ENCODE data around the gene CHCHD10.

Gene CHCHD10

DNA sequence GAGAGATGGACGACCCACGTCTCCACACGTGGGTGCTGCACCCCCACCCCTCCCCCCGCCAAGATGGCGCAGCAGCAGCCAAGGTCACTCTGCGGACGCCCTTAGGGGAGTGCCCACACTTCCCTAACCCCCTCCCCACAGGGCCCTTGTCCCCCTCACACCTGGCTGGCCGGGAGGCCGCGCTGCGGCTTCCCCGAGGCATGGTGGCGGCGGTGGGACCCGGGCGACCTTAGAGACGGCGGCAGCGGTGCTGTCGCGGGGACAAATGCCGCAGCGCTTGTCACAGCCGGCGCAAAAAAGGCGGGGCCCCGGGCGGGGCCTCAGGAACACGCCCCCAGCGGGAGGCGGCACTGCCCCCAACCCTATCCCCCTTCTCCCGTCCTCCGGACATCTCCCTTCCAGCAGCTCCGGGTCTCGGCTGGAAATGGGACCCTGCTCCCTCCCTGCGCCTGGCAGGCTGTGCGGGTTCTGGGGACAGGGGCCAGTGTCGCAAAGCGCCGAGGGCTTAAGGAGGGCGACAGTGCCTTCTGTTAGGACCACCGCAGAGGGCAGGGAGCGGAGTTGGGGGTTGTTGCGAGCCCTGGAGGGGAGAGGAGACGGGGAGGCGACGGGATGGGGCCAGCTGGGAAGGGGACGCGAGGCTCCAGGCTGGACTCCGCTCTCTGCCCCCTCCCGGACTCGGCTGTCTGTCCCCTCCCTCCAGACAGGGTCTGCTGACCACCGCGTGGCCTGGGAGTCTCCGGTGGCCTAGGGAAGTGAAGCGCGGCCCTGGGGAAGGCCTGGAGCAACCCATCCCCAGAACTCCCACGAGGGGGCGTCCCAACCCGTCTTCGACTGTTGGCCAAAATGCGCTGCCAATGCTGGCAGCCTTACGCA lies at the start of gene CHCHD10:
TSS of gene CHCHD10 (minus strand) at position 300 of the 876 bp plus-strand sequence. CDS start at position 202, 98 bp downstream.
- DNase-seq (ENCODE audit: low spot score) = peak; percentile 79

DNA sequence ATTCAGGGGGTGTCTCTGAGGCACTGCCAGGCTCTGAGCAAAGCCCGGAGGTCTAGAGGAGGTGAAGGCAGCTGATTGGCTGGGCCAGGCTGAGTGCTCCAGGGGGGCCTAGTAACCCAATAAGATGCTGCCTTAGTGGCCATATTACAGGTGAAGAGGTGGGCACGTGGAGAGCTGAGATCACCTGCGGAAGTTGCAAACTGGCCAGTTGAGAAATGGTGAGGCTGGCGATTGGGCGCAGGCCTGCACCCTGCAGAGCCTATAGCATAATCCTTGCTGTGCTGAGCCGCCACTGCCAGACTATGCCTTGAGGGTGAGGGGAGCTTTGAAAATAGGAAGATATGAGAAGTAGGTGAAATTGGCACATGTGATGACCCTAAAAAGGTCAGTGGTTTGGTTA lies 49.4 kb upstream of the CHCHD10 start:
- DNase-seq (ENCODE audit: low spot score) = no peak

DNA sequence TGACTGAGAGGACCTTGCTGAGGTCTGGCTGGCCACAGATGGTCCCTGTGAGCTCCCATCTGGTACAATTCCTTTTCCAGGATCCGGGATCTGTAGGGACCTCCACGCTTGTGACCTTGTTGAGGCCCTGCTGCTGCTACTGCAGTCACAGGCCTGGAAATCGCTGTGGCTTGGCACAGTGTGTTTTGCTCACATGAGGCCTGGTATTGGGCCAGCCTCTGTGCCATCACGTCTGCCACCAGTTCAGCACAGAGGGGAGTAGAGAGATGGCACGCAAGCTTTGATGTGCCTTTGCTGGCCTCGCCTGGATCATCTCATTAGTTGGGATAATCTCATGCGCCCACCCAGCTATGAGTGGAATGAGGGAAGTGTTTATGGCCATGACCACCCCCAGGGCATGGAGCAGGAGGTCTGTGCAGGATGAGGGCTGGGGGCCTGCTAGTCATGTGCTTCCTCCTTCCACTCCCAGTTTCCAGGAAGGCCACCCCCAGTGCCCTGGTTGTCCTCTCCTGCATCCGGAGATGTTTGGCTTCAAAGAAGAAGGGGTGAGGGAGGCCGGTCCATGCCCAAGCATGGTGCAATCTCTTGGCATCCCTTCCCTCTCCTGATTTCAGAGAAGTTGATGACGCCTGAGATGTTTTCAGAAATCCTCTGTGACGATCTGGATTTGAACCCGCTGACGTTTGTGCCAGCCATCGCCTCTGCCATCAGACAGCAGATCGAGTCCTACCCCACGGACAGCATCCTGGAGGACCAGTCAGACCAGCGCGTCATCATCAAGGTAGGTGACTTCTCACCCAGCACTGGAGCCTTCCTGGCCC lies 48.6 kb upstream of the CHCHD10 start:
- no peak for DNase-seq (ENCODE audit: low spot score)

DNA sequence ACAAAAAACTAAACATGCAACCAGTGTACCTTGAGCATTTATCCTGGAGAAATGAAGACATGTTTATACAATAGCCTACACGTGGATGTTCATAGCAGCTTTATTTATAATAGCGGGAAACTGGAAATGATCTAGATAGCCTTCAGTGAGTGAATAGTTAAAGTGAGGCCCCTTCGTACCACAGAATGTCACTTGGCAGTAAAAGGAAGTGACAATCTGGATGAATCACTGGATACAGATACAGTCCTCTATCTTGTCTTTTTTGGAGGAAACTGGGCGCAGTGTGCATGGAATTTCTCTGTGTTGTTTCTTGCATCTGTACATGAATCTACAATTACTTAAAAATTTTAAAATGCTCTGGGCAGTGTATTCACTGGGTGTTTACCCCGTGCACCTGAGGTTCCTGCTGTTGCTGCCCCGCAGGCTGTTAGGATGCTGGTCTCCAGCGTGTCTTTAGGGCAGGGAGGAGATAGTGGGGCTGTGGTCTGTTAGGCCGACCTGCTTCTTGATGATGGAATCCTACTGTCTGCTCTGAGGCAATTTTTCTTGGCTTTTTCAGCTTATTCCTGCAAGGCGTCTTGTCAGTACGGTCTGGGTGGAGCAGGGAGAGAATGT lies 47.9 kb upstream of the CHCHD10 start:
- DNase-seq (ENCODE audit: low spot score) = no peak

DNA sequence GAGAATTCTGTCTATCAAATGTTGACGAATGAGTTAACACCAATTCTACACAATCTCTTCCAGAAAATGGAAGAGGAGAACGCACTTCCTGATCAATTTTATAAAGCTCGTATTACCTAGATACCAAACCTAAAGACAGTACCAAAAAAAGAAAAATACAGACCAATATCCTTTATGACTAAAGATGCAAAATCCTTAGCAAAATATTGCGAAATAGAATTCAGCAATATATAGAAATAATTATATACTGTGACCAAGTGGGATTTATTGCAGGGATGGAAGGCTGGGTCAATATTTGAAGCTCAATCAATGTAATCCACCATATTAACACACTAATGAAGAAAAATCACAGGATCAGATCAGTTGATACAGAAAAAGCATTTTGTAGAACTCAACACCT lies 44.6 kb upstream of the CHCHD10 start:
- DNase-seq (ENCODE audit: low spot score) = no peak

DNA sequence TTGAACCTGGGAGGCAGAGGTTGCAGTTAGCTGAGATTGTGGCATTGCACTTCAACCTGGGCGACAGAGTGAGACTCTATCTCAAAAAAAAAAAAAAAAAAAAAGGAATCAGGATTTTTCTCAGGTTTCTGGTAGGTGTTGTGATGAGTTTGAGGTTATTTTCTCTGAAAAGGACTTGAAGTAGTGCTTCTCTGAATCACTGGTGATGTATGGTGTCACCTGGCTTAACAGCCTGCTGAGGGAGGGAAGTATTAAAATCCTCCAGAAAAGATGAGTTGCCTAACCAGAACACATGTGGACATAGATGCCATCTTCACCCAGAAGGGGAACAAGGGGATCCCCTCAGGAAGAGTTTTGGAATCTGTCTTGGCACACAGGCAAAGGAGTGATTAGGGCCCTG lies 39.1 kb upstream of the CHCHD10 start:
- DNase-seq (ENCODE audit: low spot score) = no peak

DNA sequence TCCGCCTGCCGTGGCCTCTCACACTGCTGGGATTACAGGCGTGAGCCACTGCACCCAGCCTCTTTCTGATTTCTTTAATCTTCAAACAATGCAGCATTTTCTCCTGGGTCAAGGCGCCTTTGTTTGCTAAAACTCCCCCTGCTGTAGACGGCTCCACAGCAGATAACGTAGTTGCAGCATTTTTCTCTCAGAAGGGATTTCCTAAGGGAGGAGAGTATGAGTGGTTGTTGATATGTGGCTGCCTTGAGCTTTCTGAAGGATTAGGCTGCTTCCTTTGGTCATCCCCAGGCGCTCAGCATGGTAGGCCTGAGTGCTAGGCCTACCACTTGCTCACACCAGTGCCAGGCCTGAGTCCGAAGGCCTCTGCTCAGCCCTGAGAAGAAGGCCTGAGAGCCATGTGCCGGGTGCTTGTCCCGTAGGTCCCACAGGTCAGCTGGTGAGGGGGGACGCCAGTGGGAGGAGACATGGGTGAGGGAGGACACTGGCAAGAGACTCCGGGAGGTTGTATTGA lies 37.1 kb upstream of the CHCHD10 start:
- no peak for DNase-seq (ENCODE audit: low spot score)

DNA sequence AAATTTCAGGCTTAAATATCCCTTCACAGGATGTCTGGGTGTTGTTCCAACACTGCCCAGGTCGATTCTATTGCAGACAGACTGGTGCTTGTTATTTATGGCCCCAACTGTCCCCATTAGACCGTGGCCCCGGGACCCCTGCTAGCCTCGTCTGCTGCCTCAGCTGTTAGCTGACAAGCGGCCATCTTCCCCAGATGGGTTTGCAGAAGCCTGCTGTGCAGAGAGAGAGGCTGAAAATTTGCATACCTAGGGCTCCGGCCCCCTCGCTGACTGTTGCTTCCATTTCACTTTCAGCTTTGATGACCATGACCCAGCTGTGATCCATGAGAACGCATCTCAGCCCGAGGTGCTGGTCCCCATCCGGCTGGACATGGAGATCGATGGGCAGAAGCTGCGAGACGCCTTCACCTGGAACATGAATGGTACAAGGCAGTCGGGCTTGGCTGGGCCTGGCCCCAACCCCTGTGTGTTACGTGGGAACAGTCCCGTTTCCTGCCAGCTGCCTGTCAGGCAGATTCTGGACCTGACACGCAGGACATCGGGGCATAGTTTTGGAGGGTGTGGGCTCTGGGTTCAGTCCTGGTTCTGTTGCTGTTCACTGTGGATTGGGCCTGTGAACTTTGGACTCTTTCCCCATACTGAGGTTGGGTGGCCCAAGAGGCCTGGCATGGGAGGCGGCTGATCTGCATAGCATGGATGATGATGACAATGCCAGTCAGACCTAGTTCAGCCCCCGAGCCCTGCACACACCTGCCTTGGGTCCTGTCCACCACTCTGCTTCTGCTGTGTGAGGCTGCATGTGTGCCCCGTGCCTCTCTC lies 35.4 kb upstream of the CHCHD10 start:
- no peak for DNase-seq (ENCODE audit: low spot score)

DNA sequence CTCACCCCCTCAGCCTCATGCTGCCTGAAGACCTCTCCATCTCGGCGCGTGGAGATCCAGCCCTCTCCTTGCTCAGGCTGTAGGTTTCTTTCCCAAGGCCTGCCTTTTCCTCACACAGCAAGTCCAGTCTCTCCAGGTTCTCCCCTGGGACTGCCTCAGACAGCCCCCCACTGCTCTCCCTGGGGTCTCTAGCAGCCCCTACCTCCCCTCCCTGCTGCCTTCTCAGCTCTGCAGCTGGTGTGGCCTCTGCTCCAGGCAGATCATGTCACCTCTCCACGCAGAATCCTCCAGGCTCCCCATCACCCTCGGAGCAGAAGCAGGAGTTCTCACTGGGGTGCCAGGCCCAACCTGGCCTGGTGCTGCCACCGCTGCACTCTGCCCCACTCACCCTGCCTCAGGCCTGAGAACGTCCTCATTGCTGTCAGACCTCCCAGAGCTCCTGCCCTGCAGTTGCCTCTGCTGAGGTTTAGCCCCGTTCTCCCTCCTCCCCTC lies 34.2 kb upstream of the CHCHD10 start:
- DNase-seq (ENCODE audit: low spot score) = no peak

DNA sequence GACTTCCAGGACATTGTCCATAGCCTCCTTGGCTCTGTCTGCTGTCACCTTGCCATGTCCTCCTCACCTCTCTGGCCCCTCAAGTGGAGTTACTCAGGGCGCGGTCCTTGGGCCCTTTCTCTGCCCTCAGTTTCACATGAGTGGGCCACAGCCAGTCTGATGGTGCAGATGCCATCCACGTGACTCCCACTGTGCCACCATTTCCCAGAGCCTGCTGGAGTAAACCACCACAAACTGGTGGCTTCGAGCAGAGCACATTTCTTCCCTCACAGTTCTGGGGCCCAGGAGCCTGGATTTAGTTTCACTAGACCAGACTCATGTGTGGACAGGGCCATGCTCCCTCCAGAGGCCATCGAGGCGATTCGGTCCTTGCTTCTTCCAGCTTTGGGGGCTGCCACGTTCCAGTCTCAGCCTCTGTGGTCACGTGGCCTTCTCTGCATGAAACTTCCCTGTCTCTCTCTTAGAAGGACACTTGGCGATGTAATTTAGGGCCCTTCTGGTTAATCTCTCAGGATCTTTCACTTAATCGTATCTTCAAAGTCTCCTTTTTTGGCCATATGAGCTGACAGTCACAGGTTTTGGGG lies 33.6 kb upstream of the CHCHD10 start:
- no peak for DNase-seq (ENCODE audit: low spot score)

DNA sequence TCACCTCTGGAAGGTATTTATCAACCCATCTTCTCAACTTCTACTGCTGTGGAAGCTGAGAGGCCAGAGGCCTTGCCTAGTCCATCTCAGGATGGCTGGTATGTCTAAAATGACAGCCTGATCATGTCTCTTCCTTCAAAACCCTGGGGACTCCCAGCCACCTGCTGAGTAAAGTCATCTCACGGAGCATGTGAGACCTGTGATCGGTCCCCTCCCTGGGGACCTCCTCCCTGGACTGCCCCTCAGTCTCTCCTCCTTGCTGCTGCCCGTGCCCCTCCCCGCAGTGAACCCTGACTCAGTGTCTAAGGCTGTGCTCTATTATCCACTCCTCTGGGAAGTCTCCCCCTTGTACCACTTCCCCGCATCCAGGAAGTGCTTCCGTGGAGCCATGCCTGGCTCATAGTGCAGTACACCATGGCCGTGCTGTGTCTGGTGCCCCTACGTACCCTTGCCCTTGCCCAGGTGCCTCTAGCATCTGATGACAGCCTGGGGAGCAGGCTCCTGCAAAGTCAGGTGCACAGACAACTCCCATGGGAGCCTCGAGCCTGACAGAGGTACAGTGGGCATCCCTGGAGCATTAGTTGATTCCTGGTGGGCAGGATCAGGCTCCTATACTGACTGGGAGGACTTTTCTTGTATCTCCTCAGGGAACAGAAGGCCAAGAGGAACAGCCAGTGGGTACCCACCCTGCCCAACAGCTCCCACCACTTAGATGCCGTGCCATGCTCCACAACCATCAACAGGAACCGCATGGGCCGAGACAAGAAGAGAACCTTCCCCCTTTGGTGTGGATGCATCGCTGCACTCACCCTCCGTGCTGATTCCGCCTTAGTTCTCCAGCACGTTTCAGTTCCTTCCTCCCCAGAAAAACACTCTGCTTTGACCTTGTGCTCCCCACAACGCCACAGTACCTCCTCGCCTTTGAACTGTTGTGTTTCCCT lies 32.8 kb upstream of the CHCHD10 start:
- DNase-seq (ENCODE audit: low spot score) = no peak

DNA sequence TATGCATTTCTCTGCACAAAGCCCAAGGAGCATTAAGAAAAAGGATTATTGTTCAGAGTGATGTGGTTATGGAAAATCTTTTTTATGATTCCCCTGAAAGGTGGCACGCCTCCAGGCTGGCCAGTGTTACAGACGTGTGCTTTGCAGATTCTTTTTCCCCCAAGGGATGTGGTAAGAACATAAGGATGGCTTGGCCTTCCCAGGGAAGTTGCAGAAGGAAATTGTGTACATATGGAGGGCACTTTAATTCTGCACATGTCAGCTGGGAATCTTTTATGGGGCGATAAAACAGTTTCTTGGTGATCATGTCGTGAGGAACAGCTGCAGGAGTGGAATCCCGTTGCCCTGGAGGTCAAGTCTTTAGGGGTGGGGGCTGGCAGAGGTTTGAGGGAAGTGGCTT lies 28.7 kb upstream of the CHCHD10 start:
- no peak for DNase-seq (ENCODE audit: low spot score)

DNA sequence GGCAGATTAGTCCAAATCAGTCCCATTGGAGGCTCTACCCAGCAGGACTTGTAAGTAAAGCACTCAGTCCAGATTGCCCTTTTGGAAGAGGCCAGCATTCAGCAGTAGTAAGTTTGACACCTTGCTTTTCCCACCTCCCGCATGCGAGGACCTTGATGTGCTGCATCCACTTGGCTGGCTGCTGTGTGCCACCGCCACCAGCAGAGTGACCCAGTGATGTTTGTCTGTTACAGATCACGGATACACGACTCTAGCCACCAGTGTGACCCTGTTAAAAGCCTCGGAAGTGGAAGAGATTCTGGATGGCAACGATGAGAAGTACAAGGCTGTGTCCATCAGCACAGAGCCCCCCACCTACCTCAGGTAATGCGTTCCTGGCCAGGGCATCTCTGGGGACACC lies 25.6 kb upstream of the CHCHD10 start:
- DNase-seq (ENCODE audit: low spot score) = no peak

DNA sequence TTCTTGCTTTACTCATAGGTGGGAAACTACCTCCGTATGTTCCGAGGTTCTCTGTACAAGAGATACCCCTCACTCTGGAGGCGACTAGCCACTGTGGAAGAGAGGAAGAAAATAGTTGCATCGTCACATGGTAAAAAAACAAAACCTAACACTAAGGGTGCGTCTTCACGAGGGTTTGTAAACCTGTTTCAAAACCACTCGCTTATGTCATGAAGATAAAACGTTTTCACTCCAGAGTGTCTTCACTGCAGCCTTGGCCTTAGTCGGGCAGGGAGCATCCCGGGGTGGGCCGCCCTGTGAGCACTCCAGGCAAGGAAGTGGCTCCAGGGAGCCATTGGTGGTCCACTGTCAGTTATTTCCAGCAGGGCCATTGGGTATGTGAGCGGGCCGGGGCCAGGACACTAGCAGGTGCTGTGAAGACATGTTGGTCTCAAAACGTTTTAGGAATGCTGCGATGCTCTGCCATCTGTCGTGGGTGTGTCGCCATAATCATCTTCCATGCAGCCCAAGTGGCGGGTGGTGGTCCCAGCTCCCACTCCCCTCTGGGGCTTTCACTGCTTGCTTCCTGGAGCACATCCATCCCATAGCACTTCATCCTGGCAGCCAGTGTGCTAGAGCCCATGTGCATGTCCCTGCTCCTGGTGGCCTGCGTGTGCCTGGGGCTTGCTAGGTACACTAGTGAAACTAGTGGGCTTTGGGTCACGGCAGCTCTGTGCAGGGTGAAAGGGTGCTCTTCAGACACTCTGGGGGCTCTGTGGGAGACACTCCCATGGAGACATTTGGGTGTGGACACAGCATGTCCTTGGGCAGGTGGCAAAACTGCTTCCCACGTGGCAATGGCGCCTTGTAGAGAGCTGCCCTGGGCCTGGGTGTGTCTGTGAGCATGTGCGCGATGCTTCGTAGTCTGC lies 24.2 kb upstream of the CHCHD10 start:
- no peak for DNase-seq (ENCODE audit: low spot score)

DNA sequence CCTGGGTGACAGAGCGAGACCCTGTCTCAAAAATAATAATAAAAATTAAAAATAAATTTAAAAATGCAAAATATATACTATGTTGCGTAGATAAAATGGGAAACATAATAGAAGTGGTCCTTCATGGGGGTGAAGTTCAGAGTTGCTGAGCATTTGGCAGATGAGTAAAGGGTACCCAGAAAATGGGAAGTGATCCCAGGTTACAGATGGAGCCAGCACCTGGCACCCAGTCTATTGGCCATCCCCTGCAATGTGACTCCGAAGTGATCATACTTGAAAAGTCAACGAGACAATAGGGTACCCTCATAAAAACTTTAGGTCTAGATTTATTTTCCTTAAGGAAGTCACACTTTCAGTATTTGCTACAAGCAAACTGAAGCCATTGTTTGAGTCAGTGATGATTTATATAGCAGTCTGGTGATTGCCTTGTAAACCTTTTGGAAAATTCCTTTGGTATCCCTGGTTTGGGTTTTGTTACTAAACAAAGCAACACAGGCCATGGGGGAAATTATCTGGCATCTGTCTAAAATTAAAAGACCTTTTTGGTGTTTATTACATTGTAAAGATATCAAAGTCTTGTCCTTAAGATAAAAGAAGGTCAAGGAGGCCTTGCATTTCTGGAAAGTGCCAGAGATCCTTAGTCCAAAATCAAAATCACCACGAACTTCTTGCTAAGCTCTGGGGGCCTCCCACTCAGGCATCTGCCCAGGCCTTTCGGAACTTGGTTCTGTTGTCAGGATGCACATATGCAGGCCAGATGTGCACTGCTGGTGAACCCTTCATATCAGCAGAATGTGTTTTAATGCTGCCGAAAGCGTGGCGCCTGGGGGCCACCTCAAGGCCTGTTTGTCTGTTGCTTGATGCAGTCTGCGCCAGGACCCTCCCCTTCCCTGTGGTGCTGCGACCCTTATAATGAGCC lies 23.3 kb upstream of the CHCHD10 start:
- DNase-seq (ENCODE audit: low spot score) = no peak

DNA sequence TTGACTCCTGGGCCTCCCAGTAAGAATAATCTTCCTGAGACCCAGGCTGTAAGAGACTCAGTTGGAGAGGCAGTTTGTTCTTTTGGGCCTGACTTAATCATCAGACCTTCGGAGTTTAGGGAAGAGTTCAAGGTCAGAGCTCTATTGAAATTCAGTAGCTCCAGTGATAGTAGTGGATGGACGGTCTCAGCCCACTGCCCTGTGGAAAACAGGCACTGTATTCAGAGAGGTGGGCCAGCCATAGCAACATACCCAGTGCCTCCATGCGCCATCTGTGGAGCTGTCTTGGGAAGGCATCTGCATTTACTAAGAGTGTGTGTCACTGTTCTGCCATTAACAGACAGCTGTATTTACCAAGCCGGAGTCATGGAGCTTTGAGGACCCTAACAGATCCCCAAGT lies 21.9 kb upstream of the CHCHD10 start:
- DNase-seq (ENCODE audit: low spot score) = no peak

DNA sequence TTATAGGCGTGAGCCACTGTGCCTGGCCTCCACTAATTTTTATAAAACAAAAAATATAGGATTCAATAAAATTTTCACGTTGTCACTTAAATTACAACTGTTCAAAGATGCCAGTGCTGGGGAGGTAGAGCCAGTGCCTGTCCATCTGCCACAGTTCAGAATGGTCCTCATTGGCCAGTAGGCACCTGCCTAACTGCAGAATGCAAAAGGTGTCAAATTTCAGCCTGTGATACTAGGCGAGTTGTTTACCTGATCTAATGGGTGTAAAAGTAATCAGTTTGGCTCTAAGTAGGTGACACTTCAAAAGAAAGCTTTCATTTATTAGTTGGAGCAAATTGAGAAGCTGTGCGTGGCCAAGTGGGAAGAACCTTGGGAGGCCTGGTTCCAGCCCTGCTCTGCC lies 21.3 kb upstream of the CHCHD10 start:
- DNase-seq (ENCODE audit: low spot score) = no peak

DNA sequence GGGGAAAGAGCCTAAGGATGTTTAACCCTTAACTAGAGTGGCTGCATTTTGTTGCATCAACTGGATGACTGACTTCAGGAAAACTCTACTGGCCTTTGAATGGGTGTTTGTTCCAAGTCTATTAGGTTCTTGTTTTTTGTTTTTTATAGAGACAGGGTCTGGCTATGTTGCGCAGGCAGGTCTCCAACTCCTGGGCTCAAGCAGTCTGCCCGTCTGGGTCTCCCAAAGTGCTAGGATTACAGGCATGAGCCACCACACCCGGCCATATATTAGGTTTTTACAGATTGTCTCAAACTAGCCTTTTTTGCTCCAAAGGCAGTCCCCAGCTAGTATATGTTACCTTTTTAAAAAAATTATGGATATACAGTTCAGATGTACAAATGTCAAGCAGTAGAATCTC lies 20.1 kb upstream of the CHCHD10 start:
- no peak for DNase-seq (ENCODE audit: low spot score)

All from activated CD4-positive, alpha-beta T cell treated with anti-CD3 and anti-CD28 coated beads, Interleukin-2, Interleukin-4, amounts not matched to agents 100 ng/mL and 50 ng/mL, durations not matched to agents 16 hours and 8 hours (primary cell).